GM12878 (cell line): ENCODE measurements around the gene CHP2. TPM values are rescaled to one million over a fixed set of nuclear protein-coding genes. Genes with fewer than 3 reads are reported as not detected.

Experiments used
- ATAC-seq: fragments of 200-7000 bp; cut with Tn5 transposase; 3 replicates; pipeline ENCODE4 v1.9.1; 2020; ENCODE audit warnings: mild to moderate bottlenecking, moderate library complexity
- BruUV-seq: library from RNA; stranded (reverse); fragments of 400-500 nt; replicated peaks from 2 replicates; lab custom pipeline; 2021; lab: Mats Ljungman, UMichigan
- CTCF ChIA-PET: fragments of 300-600 bp; sonication (Branson Sonifier 250); formaldehyde crosslinking; extraction: SDS; loops from one replicate; lab custom pipeline; 2021; ENCODE audit warnings: inconsistent platforms; lab: Yijun Ruan, JAX
- POLR2A ChIA-PET: fragments of 350-600 bp; formaldehyde crosslinking; extraction: SDS; loops from one replicate; lab custom pipeline; 2021; ENCODE audit warnings: inconsistent platforms; lab: Charles Lee
- RAD21 ChIA-PET: fragments of 300-600 bp; sonication (Branson Sonifier 250); formaldehyde crosslinking; loops from one replicate; lab custom pipeline; 2023; ENCODE audit warnings: antibody characterized with exemption; ENCODE audit not compliant: unreplicated experiment; lab: Charles Lee
- SMC1A ChIA-PET: fragments of 300-600 bp; sonication (Branson Sonifier 250); formaldehyde crosslinking; loops from one replicate; lab custom pipeline; 2023; ENCODE audit not compliant: unreplicated experiment, uncharacterized antibody; lab: Charles Lee
- DNase-seq: peaks from one replicate; pipeline ENCODE4 v3.0.0-alpha.2; 2011; ENCODE audit warnings: low read depth, low spot score
- FAIRE-seq: peaks from 3 replicates; lab custom pipeline; 2011; peaks lifted over from hg19 to GRCh38; lab: Jason Lieb, UNC
- H2AFZ ChIP-seq: 2 replicates; pipeline ENCODE4 v1.6.0; 2011; ENCODE audit warnings: low read depth, low read length, control low read depth; ENCODE audit not compliant: control insufficient read depth
- H3K27ac ChIP-seq: 2 replicates; pipeline ENCODE4 v1.5.1; 2011; ENCODE audit warnings: control low read depth; ENCODE audit not compliant: control insufficient read depth, insufficient read depth
- H3K27me3 ChIP-seq, 2 experiments: replicated peaks in 1 of 2; 2 replicates each; pipeline versions ENCODE4 v1.6.0 to v1.6.1; 2011; ENCODE audit warnings: low read length in 1 of 2; ENCODE audit not compliant: control insufficient read depth in 2 of 2, insufficient read depth in 2 of 2
- H3K36me3 ChIP-seq, 2 experiments: 2 replicates each; pipeline ENCODE4 v1.5.1; 2011; ENCODE audit warnings: low read length in 1 of 2; ENCODE audit not compliant: control insufficient read depth in 2 of 2, insufficient read depth in 2 of 2
- H3K4me1 ChIP-seq: 2 replicates; pipeline ENCODE4 v1.6.1; 2011; ENCODE audit warnings: mild to moderate bottlenecking, low read length, moderate library complexity, mixed read lengths; ENCODE audit not compliant: control insufficient read depth, insufficient read depth
- H3K4me2 ChIP-seq: 2 replicates; pipeline ENCODE4 v1.6.0; 2011; ENCODE audit warnings: control low read depth; ENCODE audit not compliant: control insufficient read depth, insufficient read depth
- H3K4me3 ChIP-seq: fragments of 200-600 bp; sonication (generic); 2 replicates; pipeline ENCODE4 v1.5.1; 2016
- H3K79me2 ChIP-seq: 2 replicates; pipeline ENCODE4 v1.6.0; 2011; ENCODE audit warnings: low read length; ENCODE audit not compliant: control insufficient read depth, insufficient read depth
- H3K9ac ChIP-seq: 2 replicates; pipeline ENCODE4 v1.8.0; 2011; ENCODE audit warnings: low read length, control low read depth, mixed read lengths; ENCODE audit not compliant: control insufficient read depth, insufficient read depth
- H3K9me3 ChIP-seq: replicated peaks from 3 replicates; pipeline ENCODE4 v1.5.1; 2011; ENCODE audit warnings: mild to moderate bottlenecking, low read length; ENCODE audit not compliant: control insufficient read depth, insufficient read depth
- H4K20me1 ChIP-seq: 2 replicates; pipeline ENCODE4 v1.6.0; 2011; ENCODE audit not compliant: control insufficient read depth, insufficient read depth
- ATF2 ChIP-seq: IDR thresholded peaks from 2 replicates; pipeline ENCODE4 v1.6.1; 2012; ENCODE audit warnings: low read length, inconsistent platforms
- CTCF ChIP-seq, 3 experiments: IDR thresholded peaks in 2 of 3; conservative IDR thresholded peaks in 1 of 3; 2 replicates each; pipeline ENCODE4 v1.5.1; 2011; ENCODE audit warnings: low read depth in 3 of 3, low read length in 3 of 3, mild to moderate bottlenecking in 3 of 3, control low read depth in 2 of 3, moderate library complexity in 2 of 3, inconsistent platforms in 1 of 3, mixed read lengths in 1 of 3; ENCODE audit not compliant: control insufficient read depth in 2 of 3, insufficient read depth in 1 of 3; ENCODE audit errors: extremely low read depth in 1 of 3
- CUX1 ChIP-seq: IDR thresholded peaks from 2 replicates; pipeline ENCODE4 v1.6.1; 2012; ENCODE audit warnings: improper control_type of control experiment, low read depth, low read length; ENCODE audit not compliant: insufficient replicate concordance
- E4F1 ChIP-seq: fragments of 450-650 bp; IDR thresholded peaks from 2 replicates; pipeline ENCODE4 v1.6.1; 2018; ENCODE audit warnings: borderline replicate concordance, mild to moderate bottlenecking; ENCODE audit not compliant: partially characterized antibody
- MEF2B ChIP-seq: fragments of 450-650 bp; IDR thresholded peaks from 2 replicates; pipeline ENCODE4 v1.6.1; 2018; ENCODE audit warnings: mild to moderate bottlenecking, moderate library complexity; ENCODE audit not compliant: partially characterized antibody, poor library complexity, severe bottlenecking
- NR2C2 ChIP-seq: IDR thresholded peaks from 2 replicates; pipeline ENCODE4 v1.6.1; 2011; ENCODE audit warnings: borderline replicate concordance, low read depth; ENCODE audit not compliant: control insufficient read depth, insufficient read length
- RB1 ChIP-seq: fragments of 450-650 bp; formaldehyde crosslinking; IDR thresholded peaks from 2 replicates; pipeline ENCODE4 v1.6.1; 2017; ENCODE audit warnings: mild to moderate bottlenecking, borderline replicate concordance
- YY1 ChIP-seq: IDR thresholded peaks from 2 replicates; pipeline ENCODE4 v1.6.1; 2011; ENCODE audit warnings: low read depth, mild to moderate bottlenecking, low read length
- ZNF384 ChIP-seq: IDR thresholded peaks from 2 replicates; pipeline ENCODE4 v1.6.1; 2012; ENCODE audit warnings: low read depth, mild to moderate bottlenecking, low read length, improper control_type of control experiment, borderline replicate concordance
- WGBS: methylation state at CpG from one replicate; pipeline ENCODE4 v1.1.6; 2016; ENCODE audit warnings: low lambda C conversion rate; ENCODE audit not compliant: insufficient replicate concordance, insufficient coverage; ENCODE audit errors: missing lambda C conversion rate; 5-methylcytosine and 5-hydroxymethylcytosine counted together
- in situ Hi-C: fragments of 300-500 bp; cut with MboI; formaldehyde crosslinking; loops from 9 replicates; pipeline ENCODE4 v1.14.3; 2018; ENCODE audit warnings: mixed read lengths
- intact Hi-C: fragments of 100-400 bp; cut with micrococcal nuclease; formaldehyde crosslinking; loops from one replicate; pipeline ENCODE4 v1.14.2; 2022; ENCODE audit not compliant: unreplicated experiment
- polyA plus RNA-seq, 11 experiments: library from polyadenylated mRNA; depleted of rRNA in 4 of 11; unstranded in 6 of 11; stranded (reverse) in 5 of 11; fragments of >200 nt; fragmentation: Nextera tagmentation in 4 of 11; fragmentation: Illumina TruSeq in 1 of 11; extraction: Ambion mirVana in 4 of 11; extraction: Trizol in 1 of 11; gene quantifications; 1 replicate in 1 of 11; 2 replicates in 10 of 11; pipeline versions ENCODE4 v1.2.1 to v1.2.3, GENCODE V29; 2011 to 2016; ENCODE audit warnings: inconsistent platforms in 2 of 11, missing spikeins in 2 of 11, low read depth in 1 of 11
- total RNA-seq, 4 experiments: library from RNA; depleted of rRNA in 3 of 4; stranded (reverse); fragments of >200 nt in 3 of 4; fragmentation: Illumina TruSeq in 1 of 4; extraction: Trizol in 1 of 4; gene quantifications; 2 replicates each; pipeline versions ENCODE4 v1.2.1 to v1.2.3, GENCODE V29; 2013 to 2021

Gene CHP2
- total and polyA plus RNA-seq, 10 of the 15 experiments (the other 5 are each of a cell fraction or from before 2014, with no cell fraction given), result not detected

GRCh38 chr16:23803591-23804123 lies 48.8 kb downstream of the CHP2 start:
- FAIRE-seq, result peak; percentile 92
- no peak overlapping the region for H3K4me3 ChIP-seq
- no peaks in the 10 kb centered on the region for H3K79me2 ChIP-seq
- no peaks in the 10 kb centered on the region for H3K27me3 ChIP-seq
- POLR2A ChIA-PET, result interaction anchor here (0.6 to 2.7 kb wide), 3 partner anchors 32 to 211 kb away, joined by 3 to 10 read pairs (median 9); partner anchors contain the start of gene PRKCB
- RAD21 ChIA-PET, result interaction anchor here (0.5 to 7.3 kb wide), 40 partner anchors 20 to 700 kb away, joined by 3 to 146 read pairs (median 4); partner anchors contain the start of genes PLK1 and PRKCB
- no TSS peak for BruUV-seq
- WGBS, result 5% methylated on average over 9 of the region's 9 CpGs
- no peaks in the 10 kb centered on the region for H3K36me3 ChIP-seq
- DNase-seq, result no peak
- peak overlapping the region; percentile 19 for H3K4me2 ChIP-seq
- H4K20me1 ChIP-seq, result no peaks in the 10 kb centered on the region
- in situ Hi-C loops, result loop anchor here (5.0 kb wide), 1 partner anchor 209 kb away; no protein-coding TSS in a partner anchor
- peak overlapping the region; percentile 67 for H2AFZ ChIP-seq
- H3K9me3 ChIP-seq, result no peaks in the 10 kb centered on the region
- CTCF ChIA-PET, result interaction anchor here (0.6 to 14.9 kb wide), 70 partner anchors 8 to 863 kb away, joined by 3 to 425 read pairs (median 5); partner anchors contain the start of gene PRKCB
- no peak overlapping the region for H3K27ac ChIP-seq
- intact Hi-C loops, result loop anchor here (1.0 to 5.0 kb wide), 5 partner anchors 31 to 701 kb away; partner anchors contain the start of gene PRKCB
- SMC1A ChIA-PET, result interaction anchor here (0.6 to 9.1 kb wide), 49 partner anchors 8 to 701 kb away, joined by 3 to 237 read pairs (median 5); partner anchors contain the start of gene PRKCB
- no peak overlapping the region for H3K9ac ChIP-seq
- peaks cover 20% of the 10 kb centered on the region for H3K4me1 ChIP-seq
- peak; percentile 98 for ATAC-seq
- TF ChIP-seq MEF2B (no peak), E4F1 (no peak), RB1 (peak; percentile 53; the same call in 1 of the 2 replicates), YY1 (0 out of 2 replicates have a peak, but pooled peaks have one; percentile 48), CTCF (IDR thresholded peaks at IDR 0.05 in 2 of 3, conservative IDR thresholded peaks at IDR 0.05 in 1 of 3; ENCODE audit: control insufficient read depth in 2 of 3, extremely low read depth in 1 of 3, insufficient read depth in 1 of 3, low read depth in 3 of 3, low read length in 3 of 3) (peak; percentile 87 to 92 (median 88); a peak in 5 of 6 replicates), ZNF384 (no peak), CUX1 (no peak), ATF2 (no peak), NR2C2 (no peak)
